ENCODE results near the gene TRPC1. TPM values are rescaled to one million over a fixed set of nuclear protein-coding genes. Genes with fewer than 3 reads are reported as not detected.

Gene TRPC1
- total and polyA plus RNA-seq, 2 experiments from 2014 or later: 7.0 to 36.6 TPM

GRCh38 chr3:142802891-142803290 is 79.1 kb downstream of the TRPC1 start (continued):
- TF ChIP-seq ZNF462 (CRISPR knock-in tag; IDR thresholded peaks at IDR 0.05) (no peak), CREB1 (CRISPR knock-in tag; IDR thresholded peaks at IDR 0.05; ENCODE audit: low read depth) (no peak), EZH2 (IDR thresholded peaks at IDR 0.05; ENCODE audit: low read depth, unreplicated experiment) (no peak), NANOG (IDR thresholded peaks at IDR 0.05; ENCODE audit: borderline replicate concordance) (no peak), JUNB (IDR thresholded peaks at IDR 0.05; ENCODE audit: unreplicated experiment) (no peak), ZNF331 (CRISPR knock-in tag; IDR thresholded peaks at IDR 0.05; ENCODE audit: low read depth) (no peak), EZH2phosphoT487 (IDR thresholded peaks at IDR 0.05; ENCODE audit: unreplicated experiment) (no peak), CTCF (conservative IDR thresholded peaks at IDR 0.05; ENCODE audit: low read depth in 2 of 2) (no peak)
